SKM-1 (cell line): ENCODE data around the gene CSGALNACT2.
"Not testable (repeated sequence)": the region's sequence is repeated elsewhere in the genome, so short reads cannot be mapped to it uniquely, and the experiment has no call there.

Experiments used
- DNase-seq: peaks from one replicate; lab custom pipeline; 2025; ENCODE audit not compliant: unreplicated experiment; lab: John Stamatoyannopoulos, UW

Gene CSGALNACT2

GRCh38 chr10:43138021-43138756 is at the start of gene CSGALNACT2:
Gene CSGALNACT2 (plus strand): TSS chr10:43138445. CDS start chr10:43155150, 16,705 bp downstream.
- peak; percentile 67 for DNase-seq

- DNase-seq: no peak
Observed at GRCh38 chr10:43089519-43089918, 48.7 kb upstream of the CSGALNACT2 start.

GRCh38 chr10:43090188-43090587 is 48.1 kb upstream of the CSGALNACT2 start:
- DNase-seq: no peak

- DNase-seq: no peak
Observed at GRCh38 chr10:43090664-43091063, 47.6 kb upstream of the CSGALNACT2 start.

GRCh38 chr10:43091846-43092245 is 46.4 kb upstream of the CSGALNACT2 start:
- peak; percentile 30 for DNase-seq

- DNase-seq: no peak
Observed at GRCh38 chr10:43093423-43094076, 44.7 kb upstream of the CSGALNACT2 start.

- no peak for DNase-seq
Observed at GRCh38 chr10:43094085-43094484, 44.2 kb upstream of the CSGALNACT2 start.

GRCh38 chr10:43099339-43099738 is 38.9 kb upstream of the CSGALNACT2 start:
- not testable (repeated sequence) for DNase-seq

- DNase-seq: no peak
Observed at GRCh38 chr10:43099928-43100327, 38.3 kb upstream of the CSGALNACT2 start.

GRCh38 chr10:43100366-43100765 is 37.9 kb upstream of the CSGALNACT2 start:
- no peak for DNase-seq

- no peak for DNase-seq
Observed at GRCh38 chr10:43102063-43102828, 36.0 kb upstream of the CSGALNACT2 start.

GRCh38 chr10:43105102-43105955 is 32.9 kb upstream of the CSGALNACT2 start:
- peak; percentile 53 for DNase-seq

GRCh38 chr10:43105956-43106229 is 32.4 kb upstream of the CSGALNACT2 start:
- DNase-seq: no peak

GRCh38 chr10:43106256-43107091 is 31.8 kb upstream of the CSGALNACT2 start:
- no peak for DNase-seq

- no peak for DNase-seq
Observed at GRCh38 chr10:43108951-43109350, 29.3 kb upstream of the CSGALNACT2 start.

- DNase-seq: no peak
Observed at GRCh38 chr10:43109671-43110249, 28.5 kb upstream of the CSGALNACT2 start.

- DNase-seq: no peak
Observed at GRCh38 chr10:43110338-43111071, 27.7 kb upstream of the CSGALNACT2 start.

- no peak for DNase-seq
Observed at GRCh38 chr10:43111101-43111500, 27.1 kb upstream of the CSGALNACT2 start.

GRCh38 chr10:43111921-43112607 is 26.2 kb upstream of the CSGALNACT2 start:
- DNase-seq: no peak
